DMS 273 (cell line): ENCODE measurements around the gene SLC35B2.
A peak's percentile ranks its signal among the peaks of the same experiment; 100 is the strongest.
"Not testable (repeated sequence)": the region's sequence is repeated elsewhere in the genome, so short reads cannot be mapped to it uniquely, and the experiment has no call there.

Experiments used
- DNase-seq: peaks from one replicate; lab custom pipeline; 2025; ENCODE audit not compliant: unreplicated experiment; lab: John Stamatoyannopoulos, UW

The SLC35B2 gene

GRCh38 chr6:44235891-44236516 lies 21.3 kb downstream of the SLC35B2 start:
- no peak for DNase-seq

- DNase-seq = no peak
Observed at GRCh38 chr6:44235269-44235668, 22.1 kb downstream of the SLC35B2 start.

GRCh38 chr6:44234101-44235025 lies 23.0 kb downstream of the SLC35B2 start:
- peak; percentile 82 for DNase-seq

GRCh38 chr6:44233567-44234100 lies 23.7 kb downstream of the SLC35B2 start:
- DNase-seq = no peak

- no peak for DNase-seq
Observed at GRCh38 chr6:44232676-44233566, 24.4 kb downstream of the SLC35B2 start.

- DNase-seq = not testable (repeated sequence)
Observed at GRCh38 chr6:44231426-44231825, 25.9 kb downstream of the SLC35B2 start.

- no peak for DNase-seq
Observed at GRCh38 chr6:44230034-44230675, 27.2 kb downstream of the SLC35B2 start.

GRCh38 chr6:44229376-44230033 lies 27.8 kb downstream of the SLC35B2 start:
- DNase-seq = no peak

GRCh38 chr6:44228836-44229235 lies 28.5 kb downstream of the SLC35B2 start:
- DNase-seq = no peak

GRCh38 chr6:44228433-44228832 lies 28.9 kb downstream of the SLC35B2 start:
- DNase-seq = no peak

- DNase-seq = no peak
Observed at GRCh38 chr6:44228031-44228430, 29.3 kb downstream of the SLC35B2 start.

- DNase-seq = no peak
Observed at GRCh38 chr6:44227148-44227793, 30.1 kb downstream of the SLC35B2 start.

- no peak for DNase-seq
Observed at GRCh38 chr6:44226368-44227147, 30.8 kb downstream of the SLC35B2 start.

GRCh38 chr6:44225579-44226325 lies 31.6 kb downstream of the SLC35B2 start:
- DNase-seq = no peak

- DNase-seq = no peak
Observed at GRCh38 chr6:44224965-44225305, 32.4 kb downstream of the SLC35B2 start.

GRCh38 chr6:44224029-44224964 lies 33.0 kb downstream of the SLC35B2 start:
- peak; percentile 66 for DNase-seq
